Lung microvascular endothelial cell (primary cell): Measurements from ENCODE around the gene S100PBP. TPM values are rescaled to one million over a fixed set of nuclear protein-coding genes. Genes with fewer than 3 reads are reported as not detected.

Experiments used
- DNase-seq, 2 donors: peaks; one replicate each; pipeline versions ENCODE4 v3.0.0 to v3.0.0-alpha.2; 2010; ENCODE audit warnings: low read depth in 2 of 2
- total RNA-seq: library from RNA; depleted of rRNA; stranded (reverse); fragments of >200 nt; gene quantifications from 2 replicates; pipeline ENCODE4 v1.2.1, GENCODE V29; 2014

S100PBP gene
- total RNA-seq, 1 donor from 2014 or later, result 13.5 TPM

GRCh38 chr1:32869923-32870614 lies 52.6 kb downstream of the S100PBP start:
- no peak for DNase-seq

GRCh38 chr1:32870615-32871363 lies 53.3 kb downstream of the S100PBP start, which contains the start of gene FNDC5:
TSS of gene FNDC5 (minus strand) at chr1:32870912.
- DNase-seq, result peak; percentile 25 to 58

- DNase-seq, result no peak
These were observed 54.1 kb downstream of the S100PBP start for GRCh38 chr1:32871364-32872191.

GRCh38 chr1:32872192-32872460 lies 54.7 kb downstream of the S100PBP start:
- no peak for DNase-seq

GRCh38 chr1:32873484-32873883 lies 56.0 kb downstream of the S100PBP start:
- DNase-seq, result no peak

GRCh38 chr1:32874860-32875752 lies 57.7 kb downstream of the S100PBP start:
- DNase-seq, result no peak

- DNase-seq, result peak; percentile 62 to 70
These were observed 59.1 kb downstream of the S100PBP start for GRCh38 chr1:32876341-32877210.

GRCh38 chr1:32877211-32878110 lies 60.0 kb downstream of the S100PBP start:
- peak in 1 of 2 donors; percentile 22 for DNase-seq

- DNase-seq, result no peak
These were observed 60.7 kb downstream of the S100PBP start for GRCh38 chr1:32878183-32878582.

- DNase-seq, result no peak
These were observed 61.2 kb downstream of the S100PBP start for GRCh38 chr1:32878637-32879041.

GRCh38 chr1:32881291-32881690 lies 63.8 kb downstream of the S100PBP start:
- DNase-seq, result no peak

- DNase-seq, result peak in 1 of 2 donors; percentile 23
These were observed 64.7 kb downstream of the S100PBP start for GRCh38 chr1:32881871-32882850.

- no peak for DNase-seq
These were observed 66.0 kb downstream of the S100PBP start for GRCh38 chr1:32883338-32884031.

- no peak for DNase-seq
These were observed 66.5 kb downstream of the S100PBP start for GRCh38 chr1:32884032-32884372.

GRCh38 chr1:32884726-32885125 lies 67.3 kb downstream of the S100PBP start:
- no peak for DNase-seq

GRCh38 chr1:32885676-32886003 lies 68.2 kb downstream of the S100PBP start:
- DNase-seq, result no peak

- peak; percentile 63 to 77 for DNase-seq
These were observed 68.8 kb downstream of the S100PBP start, which contains the start of gene HPCA for GRCh38 chr1:32886004-32886827. TSS of gene HPCA (plus strand) at chr1:32886491. CDS start at chr1:32888899, 2,408 bp downstream.
